Non-pigmented ciliary epithelial cell (primary cell): ENCODE results near the gene COL8A1.

ENCODE experiments used
- DNase-seq: peaks from one replicate; pipeline ENCODE4 v3.0.0-alpha.2; 2010; ENCODE audit warnings: low read depth

The COL8A1 gene

DNA sequence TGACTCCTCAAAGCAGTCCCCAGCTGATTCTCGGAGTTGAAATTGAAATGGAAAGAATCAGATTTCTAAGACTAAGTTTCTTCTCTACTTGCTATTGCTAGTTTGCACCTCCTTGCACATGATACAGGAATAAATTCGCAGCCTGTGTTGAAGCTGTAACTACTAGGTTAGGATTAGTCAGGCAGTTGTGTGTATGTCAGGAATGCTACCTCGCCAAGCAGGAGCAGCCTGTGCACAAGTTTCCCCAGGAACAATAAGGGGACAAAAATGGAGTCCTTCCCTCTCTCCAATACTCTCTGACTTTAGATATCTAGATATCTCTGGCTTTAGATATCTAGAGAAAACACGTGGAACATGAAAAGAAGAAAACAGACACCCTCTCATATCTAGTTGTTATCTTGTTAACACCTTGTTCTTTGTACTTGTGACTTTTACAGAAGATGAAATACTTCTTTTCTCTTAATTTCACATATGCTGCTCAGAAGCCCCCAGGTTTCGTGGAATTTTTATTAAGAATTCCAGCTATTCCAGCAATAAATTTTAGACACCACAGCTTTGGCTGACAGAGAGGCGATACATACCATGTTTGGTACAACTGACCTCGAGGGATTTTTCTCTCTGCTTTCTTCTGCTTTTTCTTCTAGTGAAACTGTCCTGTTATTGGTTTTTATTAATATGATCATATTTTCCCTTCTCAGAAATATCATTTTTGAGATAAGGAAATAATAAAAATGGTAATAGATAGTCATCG is 123.2 kb downstream of the COL8A1 start:
- DNase-seq, result no peak

DNA sequence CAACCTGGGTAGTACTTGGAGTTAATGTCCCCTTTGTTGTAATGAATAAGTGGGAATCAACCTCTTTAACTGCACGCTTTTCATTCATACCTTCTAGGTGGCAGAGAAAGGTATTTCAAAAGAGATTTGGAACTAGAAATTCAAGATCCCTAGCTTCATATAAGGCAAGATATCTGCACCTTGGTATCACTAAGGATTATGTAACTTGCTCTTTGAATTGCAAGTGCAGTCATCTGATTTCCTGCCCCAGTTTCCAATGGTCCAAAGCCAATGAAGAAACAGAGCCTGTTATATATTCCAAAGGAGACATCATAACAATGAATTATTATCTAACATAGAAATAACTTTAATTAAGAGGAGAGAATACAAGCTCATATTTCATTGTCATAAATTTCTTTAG is 124.5 kb downstream of the COL8A1 start:
- DNase-seq, result no peak

DNA sequence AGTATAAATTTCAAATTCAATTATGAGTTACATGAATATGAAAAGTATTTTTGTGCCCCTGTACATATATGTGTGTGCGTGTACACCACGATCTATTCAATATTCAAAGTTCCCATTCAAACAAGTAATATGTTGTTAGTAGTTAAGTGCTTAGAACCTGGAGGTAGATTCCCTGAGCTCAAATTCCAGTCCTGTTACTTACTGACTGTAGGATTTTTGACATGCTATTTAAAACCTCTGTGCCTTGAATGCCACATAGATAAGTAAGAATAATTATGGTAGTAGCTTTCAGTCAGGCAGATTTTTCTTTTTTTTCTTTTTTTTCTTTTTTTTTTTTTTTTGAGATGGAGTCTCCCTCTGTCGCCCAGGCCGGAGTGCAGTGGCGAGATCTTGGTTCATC is 126.0 kb downstream of the COL8A1 start:
- DNase-seq, result no peak

DNA sequence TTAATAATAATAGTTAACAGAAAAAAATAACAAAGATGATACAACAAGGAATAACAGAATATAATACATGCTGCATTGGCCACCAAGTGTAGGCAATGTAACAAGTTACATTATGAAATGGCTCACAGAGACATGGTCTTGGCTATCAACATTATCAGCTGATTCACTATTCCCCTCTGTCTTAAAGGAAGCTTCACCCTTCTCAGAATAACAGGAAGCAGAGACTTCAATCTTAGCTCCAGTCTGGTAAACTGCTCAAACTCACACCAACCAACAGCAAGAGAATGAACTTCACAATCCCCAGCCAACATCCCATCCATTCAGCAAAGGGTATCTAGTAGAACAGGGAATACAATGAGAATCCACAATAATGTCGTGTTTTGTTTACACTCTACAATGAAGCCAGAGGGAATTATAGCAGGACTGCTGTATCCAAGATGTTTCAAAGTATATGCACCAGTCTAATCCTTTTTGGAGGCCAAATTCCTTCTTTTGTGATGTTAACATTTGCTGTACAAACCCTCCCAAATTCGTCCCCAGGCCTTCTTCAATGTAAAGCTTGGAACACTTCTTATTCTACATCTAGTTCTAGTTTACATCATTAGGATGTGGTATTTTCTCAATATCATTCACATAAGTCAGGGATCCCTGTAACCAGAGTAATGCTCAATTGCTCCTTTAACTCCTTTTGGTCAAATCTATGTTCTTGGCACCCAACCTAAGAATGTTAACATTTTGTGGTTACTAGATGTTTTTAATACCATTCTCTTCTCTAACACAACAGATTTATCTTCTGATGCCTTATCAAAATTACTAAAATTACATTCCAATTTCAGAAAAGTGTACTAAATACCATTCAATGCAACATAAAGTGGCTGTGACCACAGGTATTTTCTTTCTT is 126.9 kb downstream of the COL8A1 start:
- DNase-seq, result no peak

DNA sequence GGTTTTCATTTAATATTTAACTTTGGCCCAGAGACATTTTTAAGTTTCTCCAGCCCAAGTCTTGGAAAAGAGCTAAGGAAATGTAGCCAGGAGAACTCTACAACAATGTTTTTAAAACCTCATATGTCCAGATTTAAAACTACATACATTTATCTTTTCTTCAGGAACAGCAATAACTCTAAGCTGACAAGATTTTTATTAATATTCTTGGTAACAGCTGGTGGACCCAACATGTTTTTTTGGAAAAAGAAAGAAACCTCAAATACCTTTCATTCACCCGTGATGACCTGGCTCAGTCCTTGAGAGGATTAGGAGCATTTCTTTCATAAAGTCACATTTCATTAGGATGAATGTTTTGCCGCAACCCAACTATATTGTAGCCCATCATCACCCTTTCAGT is 128.9 kb downstream of the COL8A1 start:
- no peak for DNase-seq

DNA sequence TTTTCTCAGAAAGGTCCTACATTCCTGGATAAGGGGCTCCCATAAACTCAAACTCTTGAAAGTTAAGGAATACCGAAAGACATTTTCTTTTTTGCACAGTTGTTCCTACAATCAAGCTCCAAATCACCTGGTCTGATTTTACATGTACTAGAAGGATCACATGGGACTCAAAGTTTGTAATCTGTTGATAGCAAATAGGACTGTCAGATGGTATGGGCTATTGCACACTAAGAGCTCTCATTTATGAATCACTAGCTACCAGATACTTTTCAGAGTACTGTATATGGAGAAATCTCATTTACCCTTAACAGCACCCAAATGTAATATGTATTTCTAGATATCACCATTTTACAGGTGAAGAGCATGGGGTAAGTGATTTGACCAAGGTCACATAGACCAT is 129.7 kb downstream of the COL8A1 start:
- no peak for DNase-seq

DNA sequence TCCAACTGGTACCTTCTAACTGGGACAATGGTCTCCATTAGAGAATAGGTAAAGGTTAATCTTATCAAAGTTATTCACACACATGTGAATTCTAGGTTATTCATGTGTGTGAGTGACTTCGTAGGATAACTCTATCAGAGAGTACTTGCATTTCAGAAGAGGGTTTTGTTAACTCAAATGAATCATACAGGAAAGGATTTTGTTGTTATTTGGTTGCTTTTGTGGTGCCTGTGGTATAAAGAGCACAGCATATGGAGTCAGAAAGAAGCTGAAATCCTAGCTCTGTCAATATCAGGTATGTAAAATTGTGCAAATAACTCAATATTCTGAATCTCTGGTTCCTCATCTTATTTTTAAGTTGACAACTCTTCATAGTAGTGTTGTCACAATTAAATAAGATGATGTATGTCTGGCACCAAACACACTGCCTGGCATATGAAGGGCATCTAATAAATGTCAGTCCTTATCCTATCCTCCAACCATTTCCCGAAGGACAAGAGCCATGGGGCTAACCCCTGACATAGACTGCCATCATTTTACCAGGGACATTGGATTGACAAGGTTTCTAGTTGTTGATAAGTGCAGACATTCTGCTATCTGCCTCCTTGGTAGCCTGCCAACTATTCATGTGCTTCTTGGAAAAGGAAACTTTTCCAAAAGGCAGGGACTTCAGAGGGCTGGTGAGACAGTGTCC is 130.6 kb downstream of the COL8A1 start:
- no peak for DNase-seq

DNA sequence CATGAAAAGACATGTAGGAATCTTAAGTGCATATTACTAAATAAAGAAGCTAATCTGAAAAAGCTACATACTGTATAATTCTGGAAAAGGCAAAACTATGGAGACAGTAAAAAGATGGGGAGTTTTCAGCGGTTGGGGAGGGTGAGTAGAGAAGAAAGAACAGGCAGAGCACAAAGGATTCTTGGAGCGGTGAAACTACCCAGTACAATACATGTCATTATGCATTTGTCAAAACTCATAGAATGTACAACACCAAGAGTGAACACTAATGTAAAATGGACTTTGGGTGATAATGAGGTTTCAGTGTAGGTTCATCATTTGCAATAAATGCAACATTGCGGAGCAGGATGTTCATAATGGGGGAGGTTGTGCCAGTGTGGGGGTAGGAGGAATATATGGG is 133.8 kb downstream of the COL8A1 start:
- DNase-seq, result no peak

DNA sequence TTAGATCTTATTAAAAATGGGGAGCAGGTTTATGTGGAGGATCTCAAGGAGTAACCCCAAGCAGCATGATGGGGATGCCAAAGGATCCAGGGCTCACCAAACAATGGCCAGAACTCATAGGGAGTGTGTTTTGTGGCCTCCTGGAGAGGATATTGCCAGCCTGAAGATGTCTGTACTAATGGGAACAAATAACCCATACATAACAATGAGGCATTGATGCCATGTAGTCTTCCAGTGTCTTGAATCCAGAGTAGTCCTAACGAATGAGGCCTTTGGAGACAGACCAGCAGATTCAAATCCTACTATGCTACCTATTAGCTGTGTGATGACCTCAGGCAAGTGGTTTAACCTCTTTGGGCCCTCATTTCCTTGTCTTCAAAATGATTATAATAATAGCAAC is 134.3 kb downstream of the COL8A1 start:
- no peak for DNase-seq

DNA sequence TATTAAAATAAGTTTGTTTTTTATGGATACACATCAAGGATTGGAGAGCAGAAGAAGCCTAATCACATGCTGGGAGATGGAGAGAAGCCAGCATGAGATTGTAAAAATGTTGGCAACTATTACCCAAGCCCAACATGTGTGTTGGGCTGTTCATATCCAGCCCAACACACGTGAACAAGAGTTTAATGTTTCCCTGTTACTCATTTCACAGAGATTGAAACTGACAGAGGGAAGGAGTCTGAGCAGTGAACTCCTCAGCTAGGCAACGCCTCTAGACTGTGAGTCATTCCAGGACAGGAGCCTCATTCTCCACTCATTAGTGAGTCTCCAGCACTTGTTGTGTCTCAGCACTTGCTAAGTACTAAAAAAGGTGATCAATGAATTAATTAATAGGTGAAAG is 136.1 kb downstream of the COL8A1 start:
- peak; percentile 70 for DNase-seq

DNA sequence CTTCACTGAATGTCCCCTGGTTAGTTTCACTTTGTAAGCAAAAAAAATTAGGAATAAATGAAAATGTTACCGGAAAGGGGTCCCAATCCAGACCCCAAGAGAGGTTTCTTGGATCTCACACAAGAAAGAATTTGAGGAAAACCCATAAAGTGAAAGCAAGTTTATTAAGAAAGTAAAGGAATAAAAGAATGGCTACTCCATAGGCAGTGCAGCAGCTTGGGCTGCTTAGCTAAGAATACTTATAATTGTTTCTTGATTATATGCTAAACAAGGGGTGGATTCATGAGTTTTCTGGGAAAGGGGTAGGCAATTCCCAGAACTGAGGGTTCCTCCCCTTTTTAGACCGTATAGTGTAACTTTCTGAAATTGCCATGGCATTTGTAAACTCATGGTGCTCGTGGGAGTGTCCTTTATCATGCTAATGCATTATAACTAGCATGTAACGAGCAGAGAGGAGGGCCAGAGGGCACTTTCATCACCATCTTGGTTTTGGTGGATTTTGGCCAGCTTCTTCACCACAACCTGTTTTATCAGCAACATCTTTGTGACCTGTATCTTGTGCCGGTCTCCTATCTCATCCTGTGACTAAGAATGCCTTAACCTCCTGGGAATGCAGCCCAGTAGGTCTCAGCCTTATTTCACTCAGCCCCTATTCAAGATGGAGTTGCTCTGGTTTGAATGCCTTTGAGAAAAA is 138.3 kb downstream of the COL8A1 start:
- DNase-seq, result no peak

DNA sequence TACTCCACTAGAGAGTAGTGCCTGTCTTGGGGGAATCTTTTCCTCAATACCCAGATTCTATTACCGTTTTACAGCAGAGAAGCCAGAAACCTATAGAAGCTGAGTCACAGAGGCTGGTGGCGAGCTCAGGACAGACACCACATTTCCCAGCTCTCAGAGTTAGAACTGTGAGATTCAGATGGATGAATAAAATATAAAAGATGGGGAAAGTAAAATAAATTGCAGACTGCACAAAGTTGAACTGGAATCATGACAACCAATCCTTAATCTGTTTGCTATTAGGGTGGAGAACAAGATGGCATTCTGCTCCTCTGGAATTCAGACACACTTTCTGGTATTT is 138.8 kb downstream of the COL8A1 start:
- no peak for DNase-seq

DNA sequence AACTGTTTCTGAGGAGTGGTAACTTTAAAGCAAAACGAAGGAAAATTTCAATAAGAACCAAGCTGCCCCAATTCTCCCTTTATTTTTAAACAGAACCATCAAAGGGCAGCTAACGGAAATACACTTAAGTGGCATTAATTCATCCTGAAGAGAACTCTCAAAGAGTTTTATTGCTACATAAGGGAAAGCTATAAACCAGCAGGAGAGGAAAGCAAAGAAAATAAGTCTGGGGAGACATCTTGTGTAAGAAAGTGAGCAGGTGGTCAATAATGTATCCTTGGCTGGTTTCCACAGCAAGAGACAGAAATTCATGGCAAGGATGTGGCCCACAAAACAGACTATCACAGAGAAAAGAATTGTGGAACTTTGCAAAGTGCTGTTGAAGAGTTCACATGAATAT is 139.3 kb downstream of the COL8A1 start:
- no peak for DNase-seq

DNA sequence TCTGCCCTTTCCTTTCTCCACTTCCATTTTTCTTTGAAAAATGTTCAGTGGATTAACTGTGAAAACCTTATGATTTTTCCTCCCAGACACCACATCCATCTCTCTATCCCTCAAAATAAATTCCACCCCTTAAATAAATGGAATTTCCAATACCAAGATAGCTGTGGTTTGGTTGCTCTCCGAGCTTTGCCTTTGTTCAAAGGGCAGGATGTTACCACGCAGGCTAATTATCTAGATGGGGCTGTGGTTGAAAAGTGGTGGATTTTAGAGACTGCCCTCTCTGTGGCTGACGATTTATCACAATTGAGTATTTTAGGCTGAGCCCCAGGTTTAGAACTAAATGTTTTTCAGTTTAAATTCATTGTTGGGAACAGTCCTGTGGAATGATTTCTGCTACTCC is 142.4 kb downstream of the COL8A1 start:
- no peak for DNase-seq

DNA sequence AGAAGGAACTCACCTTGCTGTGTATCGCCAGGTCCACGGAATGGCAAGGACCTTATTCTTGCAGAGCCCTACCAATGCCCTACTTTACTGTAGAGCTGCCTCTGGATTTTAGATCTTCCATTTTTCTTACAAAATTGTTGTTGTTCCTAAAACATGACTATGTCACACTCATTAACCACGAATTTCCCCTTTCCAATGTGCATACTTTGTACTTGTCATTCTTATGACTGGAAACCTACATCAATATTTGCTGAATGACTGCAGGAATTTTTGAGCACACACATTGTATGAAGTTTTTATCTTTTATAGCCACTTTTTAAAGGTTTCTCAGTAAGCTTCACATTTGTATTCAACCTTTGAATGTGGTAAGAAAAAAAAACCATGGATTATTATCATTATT is 143.4 kb downstream of the COL8A1 start:
- no peak for DNase-seq

DNA sequence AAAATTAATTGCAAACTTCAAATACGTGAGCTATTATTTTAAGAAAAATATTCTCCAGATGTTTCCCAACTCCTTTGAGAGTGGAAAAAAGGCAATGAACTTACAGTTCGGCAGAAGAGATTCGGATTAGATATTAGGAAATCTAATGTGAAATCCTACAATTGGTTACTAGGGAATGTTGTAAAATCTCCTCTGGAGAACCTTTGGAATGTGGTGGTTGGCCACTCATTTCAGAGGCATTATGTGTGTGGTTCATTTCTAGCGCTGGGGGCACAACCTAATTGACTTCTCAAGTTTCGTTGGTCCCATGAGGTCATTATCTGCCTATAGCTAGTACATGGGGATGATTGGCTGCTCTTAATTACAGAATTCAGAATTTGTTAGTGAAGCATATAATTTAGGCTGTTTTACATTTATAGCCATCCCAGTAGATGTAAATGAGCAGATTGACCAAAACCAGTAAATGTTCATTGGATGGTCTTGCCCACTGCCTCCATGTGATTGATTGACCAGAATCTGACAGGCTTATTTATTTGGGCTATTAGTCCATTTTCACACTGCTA is 144.7 kb downstream of the COL8A1 start:
- DNase-seq, result peak; percentile 91

DNA sequence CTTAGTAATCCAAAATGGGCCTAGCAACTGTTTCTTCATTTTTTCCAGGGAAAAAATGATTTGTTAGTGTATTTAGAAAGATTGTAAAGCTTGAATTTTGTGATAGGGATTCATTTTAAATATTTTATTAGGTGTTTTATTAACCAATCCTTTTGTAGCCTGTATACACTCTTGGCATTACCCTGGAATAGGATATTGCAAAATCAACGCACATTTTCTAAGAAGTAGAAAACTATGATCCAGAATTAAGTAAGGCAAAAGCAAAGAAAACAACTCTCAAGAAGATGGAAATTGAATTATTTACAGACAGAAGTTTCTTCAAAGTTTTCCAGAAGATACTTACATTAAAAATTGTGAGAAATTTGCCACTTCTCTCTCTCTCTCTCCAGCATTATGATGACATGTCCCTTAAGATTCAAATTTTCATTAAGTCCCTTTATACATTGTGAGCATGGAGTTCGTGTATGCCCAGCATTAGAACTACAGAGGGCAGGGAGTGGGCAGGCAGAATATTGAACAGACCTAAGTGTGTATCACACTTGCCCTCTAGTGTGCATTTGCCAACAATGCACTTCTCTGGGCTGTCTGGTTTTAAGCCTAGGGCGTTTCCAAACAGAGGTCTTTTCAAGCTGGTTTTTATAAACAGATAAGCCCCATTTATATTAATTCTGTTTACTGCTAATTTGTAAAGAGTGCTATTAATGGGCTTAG is 150.8 kb downstream of the COL8A1 start:
- no peak for DNase-seq

DNA sequence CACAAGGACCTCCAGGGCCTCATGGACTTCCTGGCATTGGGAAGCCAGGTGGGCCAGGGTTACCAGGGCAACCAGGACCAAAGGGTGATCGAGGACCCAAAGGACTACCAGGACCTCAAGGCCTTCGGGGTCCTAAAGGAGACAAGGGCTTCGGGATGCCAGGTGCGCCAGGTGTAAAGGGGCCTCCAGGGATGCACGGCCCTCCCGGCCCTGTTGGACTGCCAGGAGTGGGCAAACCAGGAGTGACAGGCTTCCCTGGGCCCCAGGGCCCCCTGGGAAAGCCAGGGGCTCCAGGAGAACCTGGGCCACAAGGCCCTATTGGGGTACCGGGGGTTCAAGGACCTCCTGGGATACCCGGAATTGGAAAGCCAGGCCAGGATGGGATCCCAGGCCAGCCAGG is 156.1 kb downstream of the COL8A1 start:
- DNase-seq, result no peak

DNA sequence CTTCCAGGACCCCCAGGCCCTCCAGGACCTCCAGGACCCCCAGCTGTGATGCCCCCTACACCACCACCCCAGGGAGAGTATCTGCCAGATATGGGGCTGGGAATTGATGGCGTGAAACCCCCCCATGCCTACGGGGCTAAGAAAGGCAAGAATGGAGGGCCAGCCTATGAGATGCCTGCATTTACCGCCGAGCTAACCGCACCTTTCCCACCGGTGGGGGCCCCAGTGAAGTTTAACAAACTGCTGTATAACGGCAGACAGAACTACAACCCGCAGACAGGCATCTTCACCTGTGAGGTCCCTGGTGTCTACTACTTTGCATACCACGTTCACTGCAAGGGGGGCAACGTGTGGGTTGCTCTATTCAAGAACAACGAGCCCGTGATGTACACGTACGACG is 157.2 kb downstream of the COL8A1 start:
- no peak for DNase-seq

DNA sequence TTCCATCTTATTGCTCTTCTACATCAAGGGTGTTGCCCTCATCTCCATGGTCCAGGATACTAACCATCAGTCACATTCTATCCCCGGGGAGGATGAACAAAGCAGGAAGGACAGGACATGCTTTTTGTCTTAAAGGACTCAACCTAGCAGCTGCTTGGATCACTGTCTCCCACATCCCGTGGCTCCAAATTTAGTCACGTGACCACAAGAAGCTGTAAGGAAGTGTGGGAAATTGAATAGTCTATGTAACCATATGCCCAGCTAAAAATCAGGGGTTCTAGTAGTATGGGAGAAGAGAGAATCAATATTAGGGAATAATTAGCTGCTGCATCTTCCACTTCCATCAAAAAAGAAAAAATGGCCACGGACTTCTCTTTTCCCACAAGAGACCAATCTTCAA is 161.0 kb downstream of the COL8A1 start:
- no peak for DNase-seq

DNA sequence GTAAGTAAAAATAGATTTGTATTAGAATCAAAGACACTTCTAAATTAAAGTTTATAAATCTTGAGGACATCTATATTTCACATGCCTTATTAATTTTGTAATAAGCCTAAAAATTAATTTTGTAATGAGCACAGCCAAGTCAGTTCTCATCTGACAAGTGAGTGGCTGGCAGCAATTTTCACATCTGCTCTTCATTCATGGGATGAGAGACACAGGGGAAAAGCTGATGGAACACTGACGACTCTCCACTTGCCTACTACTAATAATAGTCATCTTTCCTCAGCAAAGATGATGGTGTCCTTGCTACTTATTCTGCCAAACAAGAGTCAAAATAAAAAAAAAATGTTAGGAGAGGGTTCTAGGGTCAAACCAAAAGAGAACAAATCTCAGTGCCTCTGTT is 164.9 kb downstream of the COL8A1 start:
- DNase-seq, result no peak
